Omental fat pad (tissue), 4 donors: ENCODE measurements around the gene IQCF6. TPM values are rescaled to one million over a fixed set of nuclear protein-coding genes. Genes with fewer than 3 reads are reported as not detected.

Source experiments
- ATAC-seq: fragments of 150-250 bp; one replicate; pipeline ENCODE4 v1.9.1; 2016; ENCODE audit warnings: mild to moderate bottlenecking, moderate library complexity; ENCODE audit not compliant: low FRiP score
- DNase-seq: peaks from one replicate; pipeline ENCODE4 v3.0.0-alpha.2; 2019; ENCODE audit warnings: low spot score
- CTCF ChIP-seq, 3 donors: fragments of 450-650 bp; IDR thresholded peaks; one replicate each; pipeline ENCODE4 v1.5.1; 2016 to 2017; ENCODE audit warnings: antibody characterized with exemption in 3 of 3, mild to moderate bottlenecking in 3 of 3, moderate library complexity in 2 of 3
- total RNA-seq, 4 donors: library from RNA; depleted of rRNA; stranded (reverse); fragments of >200 nt; gene quantifications; one replicate each; pipeline ENCODE4 v1.1.0, GENCODE V29; 2016

The IQCF6 gene
- total RNA-seq, 4 donors from 2014 or later, result not detected

DNA sequence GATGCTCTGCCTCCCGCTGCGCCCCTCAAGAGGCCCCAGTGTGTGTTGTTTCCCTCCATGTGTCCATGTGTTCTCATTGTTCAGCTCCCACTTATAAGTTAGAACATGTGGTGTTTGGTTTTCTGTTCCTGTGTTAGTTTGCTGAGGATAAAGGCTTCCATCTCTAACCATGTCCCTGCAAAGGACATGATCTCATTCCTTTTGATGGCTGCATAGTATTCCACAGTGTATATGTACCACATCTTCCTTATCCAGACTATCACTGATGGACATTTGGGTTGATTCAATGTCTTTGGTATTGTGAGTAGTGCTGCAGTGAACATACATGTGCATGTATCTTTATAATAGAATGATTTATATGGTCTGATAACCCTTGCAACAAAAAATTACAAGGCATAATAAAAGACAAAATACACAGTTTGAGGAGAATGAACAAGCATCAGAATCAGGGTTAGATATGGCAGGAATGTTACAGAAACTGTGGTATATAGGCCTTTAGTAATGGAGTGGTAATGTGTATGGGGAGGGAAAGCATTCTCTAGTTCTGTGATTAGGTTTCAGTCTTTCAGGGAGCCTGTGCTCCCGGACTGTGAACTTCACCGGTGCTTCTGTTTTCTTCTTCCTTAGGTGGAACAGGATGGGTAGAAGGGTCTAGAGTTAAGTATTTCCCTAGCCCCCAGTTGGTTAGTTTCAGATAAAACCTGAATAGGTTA is 45.0 kb downstream of the IQCF6 start:
- ATAC-seq (no peak), DNase-seq (no peak)
- TF ChIP-seq CTCF (IDR thresholded peaks at IDR 0.05), result no peak

GRCh38 chr3:51729042-51729633 is 49.9 kb downstream of the IQCF6 start:
- DNase-seq, result no peak
- ATAC-seq, result no peak
- no peak for TF ChIP-seq CTCF (IDR thresholded peaks at IDR 0.05)

Other genes with a start within 250 kb of the IQCF6 start
- 10 to 100 TPM; 17.6 to 37.6 (median 24.1) TPM for gene RAD54L2, start 240.5 kb downstream of the IQCF6 start, total RNA-seq
- 10 to 100 TPM; 40.2 to 82.1 (median 62.9) TPM for gene TEX264, start 108.0 kb downstream of the IQCF6 start, total RNA-seq
- under 1 TPM in 3 of 4 donors, not detected in 1; 0.06 to 0.48 (median 0.19) TPM for gene GRM2, start 72.2 kb downstream of the IQCF6 start, total RNA-seq
- not detected for gene IQCF2, start 82.4 kb upstream of the IQCF6 start, total RNA-seq
- gene IQCF5, start 96.4 kb upstream of the IQCF6 start, total RNA-seq, result not detected
- not detected for gene IQCF1, start 124.1 kb upstream of the IQCF6 start, total RNA-seq
- 10 to 100 TPM; 19.2 to 55.8 (median 21.3) TPM for gene RRP9, start 162.7 kb upstream of the IQCF6 start, total RNA-seq
- 10 to 100 TPM; 19.2 to 23.9 (median 22.8) TPM for gene PARP3, start 163.1 kb upstream of the IQCF6 start, total RNA-seq
- gene GPR62, start 176.1 kb upstream of the IQCF6 start, total RNA-seq, result under 1 TPM in 3 of 4 donors, not detected in 1; 0.19 to 0.37 (median 0.24) TPM
- gene PCBP4, start 188.2 kb upstream of the IQCF6 start, total RNA-seq, result 10 to 100 TPM; 21.4 to 84.0 (median 23.4) TPM
- 10 to 100 TPM; 57.3 to 87.1 (median 80.9) TPM for gene ABHD14B, start 194.8 kb upstream of the IQCF6 start, total RNA-seq
- 10 to 100 TPM; 19.0 to 53.4 (median 24.5) TPM for gene ABHD14A, start 195.8 kb upstream of the IQCF6 start, total RNA-seq
- gene ACY1, start 204.3 kb upstream of the IQCF6 start, total RNA-seq, result 10 to 100 TPM; 34.0 to 57.7 (median 52.1) TPM
- gene RPL29, start 216.7 kb upstream of the IQCF6 start, total RNA-seq, result 1,000 to 10,000 TPM; 1,723 to 2,189 (median 1,972) TPM